GM21367 (cell line): ENCODE results near the gene IRF2BP2.

Source experiments
- ATAC-seq: cut with Tn5 transposase; IDR thresholded peaks from one replicate; pipeline ENCODE4 v1.9.1; 2021; ENCODE audit not compliant: unreplicated experiment

Gene IRF2BP2

DNA sequence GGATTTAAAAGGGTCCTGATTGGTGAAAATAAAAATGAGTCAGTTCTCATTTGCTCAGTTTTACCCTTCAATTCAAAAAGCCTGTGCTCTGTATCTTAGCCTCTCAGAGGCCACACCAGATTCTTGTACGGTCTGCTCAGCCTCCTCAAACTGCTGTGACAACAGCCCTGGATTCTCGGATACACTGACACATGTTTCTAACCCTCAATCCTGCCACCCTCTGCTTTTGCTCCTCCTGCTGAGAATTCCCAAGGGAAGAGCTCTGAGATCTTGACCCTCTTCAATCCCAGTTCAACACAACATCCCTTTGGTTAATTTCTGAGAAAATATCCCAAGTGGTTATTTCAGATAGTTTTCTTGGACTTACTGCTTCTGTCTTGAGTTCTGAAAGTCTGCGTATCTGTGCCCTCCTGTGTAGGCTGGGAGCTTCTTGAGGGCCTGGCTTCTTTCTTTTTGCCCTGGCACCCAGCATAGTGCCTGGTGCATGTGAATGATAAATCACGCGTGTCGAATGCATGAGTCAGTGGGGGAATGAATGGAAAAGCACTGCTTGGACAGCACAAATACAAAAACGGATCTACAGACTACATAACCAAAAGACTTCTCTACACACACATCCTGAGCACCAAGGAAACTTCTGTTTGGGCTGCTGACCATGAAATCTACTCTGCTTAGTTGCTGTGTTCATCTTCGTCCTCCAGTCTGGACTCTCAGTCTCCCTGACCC lies 24.5 kb downstream of the IRF2BP2 start:
- ATAC-seq = no peak

- no peak for ATAC-seq
Measured at GRCh38 chr1:234584926-234585325, 25.1 kb downstream of the IRF2BP2 start.

DNA sequence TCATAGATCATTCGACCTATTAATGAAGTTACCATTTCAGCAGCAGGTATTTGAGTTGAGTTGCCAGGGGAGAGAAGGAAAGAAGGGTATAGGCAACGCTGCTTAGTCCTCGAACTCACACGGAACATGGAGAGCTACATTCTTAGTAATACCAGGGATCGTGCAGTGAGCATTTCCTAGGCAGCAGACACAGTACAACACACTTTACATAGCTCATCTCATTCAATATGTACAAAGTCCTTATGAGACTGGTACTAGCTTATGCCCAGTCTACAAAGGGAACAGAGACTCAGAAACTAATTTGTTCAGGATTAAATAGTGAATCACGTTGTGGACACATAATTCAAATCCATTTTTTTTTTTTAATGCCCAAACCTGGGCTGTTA lies 25.6 kb downstream of the IRF2BP2 start:
- no peak for ATAC-seq

DNA sequence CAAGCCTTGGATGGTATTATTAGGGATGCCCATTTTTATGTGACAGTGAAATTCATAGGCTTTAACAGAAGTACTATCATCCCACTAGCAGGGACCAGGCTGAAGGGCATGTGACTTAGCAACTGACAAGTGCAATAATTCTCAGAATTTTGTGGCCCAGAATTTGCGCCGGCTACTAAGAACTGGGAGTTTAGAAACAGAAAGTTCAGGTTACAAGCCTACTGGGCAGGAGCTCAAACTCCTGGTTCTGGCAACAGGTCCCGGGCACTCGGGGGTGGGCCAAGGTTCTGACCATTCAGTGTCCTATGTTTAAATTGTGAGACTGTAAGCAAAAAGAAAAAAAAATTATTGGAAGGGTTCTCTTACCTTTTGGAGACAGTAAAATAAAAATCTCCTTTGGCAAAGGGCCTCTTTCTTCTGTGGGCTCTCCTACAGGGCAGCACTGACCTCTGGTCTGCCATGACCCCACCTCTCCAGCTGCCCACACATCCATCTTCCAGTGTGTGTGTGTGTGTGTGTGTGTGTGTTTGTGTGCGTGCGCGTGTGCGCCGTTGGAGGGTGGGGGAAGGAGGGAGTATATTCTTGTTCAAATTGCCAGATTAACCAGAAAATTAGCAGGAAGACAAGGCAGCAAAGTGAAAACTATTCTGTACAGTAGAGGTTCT lies 26.1 kb downstream of the IRF2BP2 start:
- no peak for ATAC-seq

GRCh38 chr1:234582681-234583301 lies 27.2 kb downstream of the IRF2BP2 start:
- ATAC-seq = no peak

- ATAC-seq = no peak
Measured at GRCh38 chr1:234582186-234582585, 27.8 kb downstream of the IRF2BP2 start.

DNA sequence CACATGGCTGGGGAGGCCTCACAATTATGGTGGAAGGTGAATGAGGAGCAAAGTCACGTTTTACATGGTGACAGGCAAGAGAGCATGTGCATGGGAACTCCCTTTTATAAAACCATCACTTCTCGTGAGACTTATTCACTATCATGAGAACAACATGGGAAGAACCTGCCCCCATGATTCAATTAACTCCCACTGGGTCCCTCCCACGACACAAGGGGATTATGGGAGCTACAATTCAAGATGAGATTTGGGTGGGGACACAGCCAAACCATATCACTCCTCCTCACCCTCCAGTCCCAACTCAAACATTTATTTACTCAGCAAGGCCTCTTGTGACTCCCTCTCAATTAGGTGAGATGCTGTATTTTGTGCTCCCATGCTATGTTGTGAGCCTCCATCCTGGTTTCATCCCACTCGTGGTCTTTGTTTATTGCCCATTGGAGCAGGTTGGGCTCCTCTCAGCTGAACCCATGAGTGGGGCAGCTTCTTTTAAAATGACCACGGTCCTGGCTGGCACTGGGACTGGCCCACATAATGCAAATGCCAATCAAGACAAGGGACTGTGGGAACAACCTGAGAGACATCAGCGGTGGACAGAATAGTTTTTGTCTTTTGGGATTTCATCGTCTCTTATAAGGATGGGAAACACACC lies 28.8 kb downstream of the IRF2BP2 start:
- ATAC-seq = no peak

DNA sequence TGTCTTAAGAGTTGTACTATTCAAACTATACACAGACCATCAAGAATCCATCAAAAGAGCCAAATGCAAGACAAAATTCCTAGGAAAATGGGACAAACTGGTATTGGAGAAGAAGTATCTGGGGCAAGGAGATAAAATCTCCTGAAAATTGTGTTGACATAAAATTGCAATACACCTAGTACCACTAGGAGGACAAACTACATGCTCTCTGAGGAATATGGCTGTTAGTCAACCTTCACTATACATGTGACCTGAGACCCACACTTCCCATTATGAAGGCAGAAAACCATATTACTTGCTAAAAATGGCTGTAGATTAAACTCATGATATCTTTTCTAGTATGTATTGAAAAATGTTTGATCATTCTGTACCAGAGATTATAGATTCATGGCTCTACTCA lies 30.0 kb downstream of the IRF2BP2 start:
- no peak for ATAC-seq

GRCh38 chr1:234578735-234579134 lies 31.2 kb downstream of the IRF2BP2 start:
- no peak for ATAC-seq

DNA sequence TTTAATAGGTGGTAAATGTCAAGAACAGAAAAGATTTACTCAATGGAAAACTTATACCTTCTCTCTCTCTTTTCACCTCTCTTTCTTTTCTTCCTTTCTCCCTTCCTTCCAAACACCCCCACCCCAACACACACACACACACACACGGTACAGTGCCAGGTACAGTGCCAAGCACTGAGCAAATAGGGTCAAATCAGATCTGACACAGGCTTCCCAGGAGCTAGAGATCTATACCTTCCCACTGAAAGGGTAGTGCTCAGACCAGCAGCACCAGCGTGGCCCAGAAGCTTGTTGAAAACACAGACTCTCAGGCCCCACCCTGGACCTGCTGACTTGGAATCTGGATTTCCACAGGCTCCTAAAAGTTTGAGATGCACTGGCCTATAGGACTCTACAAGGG lies 31.9 kb downstream of the IRF2BP2 start:
- no peak for ATAC-seq

GRCh38 chr1:234573711-234574299 lies 36.2 kb downstream of the IRF2BP2 start:
- no peak for ATAC-seq

DNA sequence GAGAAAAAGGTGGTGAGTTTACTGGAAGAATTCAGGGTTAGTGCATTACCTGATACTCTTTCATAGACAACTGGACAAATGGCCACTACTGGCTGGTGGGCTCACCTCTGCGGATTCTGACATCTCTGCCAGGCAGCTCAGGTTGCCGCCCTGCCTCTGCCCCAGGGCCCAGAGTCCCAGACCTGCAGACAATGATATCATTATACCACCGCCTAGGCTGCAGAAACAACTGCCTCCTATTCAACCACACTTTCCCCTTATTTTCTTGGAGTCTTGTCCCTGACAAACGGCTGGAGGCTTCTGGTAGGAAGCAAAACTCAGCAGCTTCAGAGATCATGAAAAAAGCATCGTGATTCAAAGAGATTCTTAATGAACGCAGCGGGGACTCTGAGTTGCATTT lies 37.0 kb downstream of the IRF2BP2 start:
- ATAC-seq = no peak

DNA sequence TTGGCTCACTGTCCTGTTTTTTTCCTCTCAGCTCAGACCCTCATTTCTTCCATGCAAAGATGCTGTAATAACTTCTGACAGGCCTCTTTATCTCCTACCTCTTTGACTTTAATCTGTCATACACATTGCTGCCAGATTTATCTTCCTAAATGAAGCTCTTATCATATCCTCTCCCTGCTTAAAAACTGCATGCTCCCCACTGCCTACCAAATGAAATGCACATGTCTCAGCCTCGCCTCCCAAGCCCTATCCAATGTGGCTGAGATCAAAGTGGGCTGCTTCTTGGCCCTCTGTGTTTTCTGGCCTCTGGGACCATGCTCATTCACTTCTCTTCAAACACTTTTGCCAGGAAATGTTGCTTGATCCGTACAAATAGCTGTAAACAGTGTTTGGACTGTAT lies 38.3 kb downstream of the IRF2BP2 start:
- no peak for ATAC-seq

DNA sequence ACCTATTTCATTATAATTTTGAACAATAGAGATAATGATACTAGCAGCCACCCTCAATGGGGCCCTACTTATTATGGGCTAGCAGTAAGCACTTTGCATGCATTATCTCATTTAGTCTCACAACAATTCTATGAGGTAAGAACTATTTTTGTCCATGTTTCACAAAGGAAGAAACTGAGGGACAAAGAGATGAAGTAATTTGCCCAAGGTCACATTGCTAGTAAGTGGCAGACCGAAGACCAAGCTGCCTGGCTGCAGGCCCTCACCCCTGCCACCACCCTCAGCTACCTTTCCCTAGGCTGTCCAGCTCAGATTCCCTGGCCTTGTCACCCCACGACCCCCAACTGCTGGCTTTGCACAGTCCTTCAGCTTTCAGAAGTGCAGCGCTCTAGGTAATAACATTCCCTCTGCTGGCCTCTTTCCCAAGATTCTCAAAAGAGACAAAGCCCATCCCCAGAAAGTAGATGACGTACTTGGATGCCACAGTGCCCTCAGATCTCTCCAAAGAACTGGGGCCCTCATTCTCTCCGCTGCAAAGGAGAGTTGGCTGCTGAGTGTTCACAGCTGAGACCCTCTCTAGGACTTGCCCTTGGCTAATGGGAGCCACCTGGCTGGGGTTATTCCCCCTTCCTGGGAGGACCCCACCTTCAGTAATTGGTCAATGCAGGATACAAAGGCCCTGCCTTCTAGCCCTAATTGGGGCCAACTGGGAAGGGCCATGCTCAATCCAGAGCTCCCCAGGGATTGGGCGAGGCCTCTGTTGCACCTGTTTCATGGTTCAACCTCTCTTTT lies 39.5 kb downstream of the IRF2BP2 start:
- ATAC-seq = no peak

GRCh38 chr1:234568345-234568744 lies 41.6 kb downstream of the IRF2BP2 start:
- no peak for ATAC-seq

- ATAC-seq = no peak
Measured at GRCh38 chr1:234565132-234565531, 44.8 kb downstream of the IRF2BP2 start.

GRCh38 chr1:234564035-234565029 lies 45.6 kb downstream of the IRF2BP2 start:
- ATAC-seq = no peak

DNA sequence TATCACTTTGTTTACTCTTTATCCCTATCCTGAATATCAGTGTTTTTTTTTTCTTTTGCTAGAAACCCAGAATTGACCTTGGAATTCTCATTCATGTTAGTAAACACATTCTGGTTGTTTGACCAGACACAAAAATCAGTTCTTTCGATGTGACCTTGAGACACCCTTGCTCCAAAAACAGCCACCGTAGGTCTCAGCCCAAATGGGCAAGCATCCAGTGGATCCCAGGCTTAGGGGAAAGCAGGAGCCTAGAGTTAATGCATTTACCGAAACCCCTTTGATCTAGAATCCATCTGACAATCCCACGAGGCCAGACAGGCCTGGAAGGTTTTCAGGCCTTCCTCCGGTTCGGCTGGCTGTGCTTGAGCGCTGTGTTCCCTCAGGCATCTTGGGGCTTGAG lies 47.6 kb downstream of the IRF2BP2 start:
- ATAC-seq = no peak

DNA sequence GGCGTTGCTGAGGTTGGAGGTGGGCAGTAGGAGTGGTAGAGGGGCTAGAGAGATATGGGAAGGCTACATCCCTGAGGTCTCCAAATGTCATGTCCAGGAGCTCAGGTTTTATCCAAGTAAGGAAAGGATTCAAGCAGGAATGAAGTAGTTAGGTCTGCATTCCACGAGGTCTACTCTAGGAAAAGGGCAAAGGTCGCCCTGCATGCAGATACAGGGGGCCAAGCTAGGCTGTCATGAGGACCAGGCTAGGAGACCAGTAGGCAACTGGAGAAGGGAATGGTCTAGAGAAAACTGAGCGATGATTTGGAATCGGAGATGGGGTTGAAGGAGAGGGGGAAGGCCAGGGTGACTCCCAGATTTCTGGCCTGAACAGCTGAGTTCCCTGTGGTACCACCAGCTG lies 48.7 kb downstream of the IRF2BP2 start:
- ATAC-seq = no peak
